Hepatocyte (in vitro differentiated cells): ENCODE measurements around the gene NANOS2. TPM values are rescaled to one million over a fixed set of nuclear protein-coding genes. Genes with fewer than 3 reads are reported as not detected.

Experiments
- DNase-seq: peaks from one replicate; pipeline ENCODE4 v3.0.0-alpha.2; 2016; ENCODE audit warnings: low spot score
- H2AFZ ChIP-seq: fragments of 200-600 bp; sonication (generic); 2 replicates; pipeline ENCODE4 v1.6.0; 2016; ENCODE audit warnings: antibody characterized with exemption, mild to moderate bottlenecking
- H3K27ac ChIP-seq: fragments of 200-600 bp; sonication (generic); 2 replicates; pipeline ENCODE4 v1.5.1; 2016; ENCODE audit warnings: mild to moderate bottlenecking
- H3K27me3 ChIP-seq: fragments of 200-600 bp; sonication (generic); 2 replicates; pipeline ENCODE4 v1.6.1; 2016
- H3K36me3 ChIP-seq: fragments of 200-600 bp; sonication (generic); replicated peaks from 2 replicates; pipeline ENCODE4 v1.5.1; 2016; ENCODE audit warnings: low read depth; ENCODE audit not compliant: insufficient read depth
- H3K4me1 ChIP-seq: fragments of 200-600 bp; sonication (generic); 2 replicates; pipeline ENCODE4 v1.5.1; 2016; ENCODE audit warnings: mild to moderate bottlenecking, moderate library complexity; ENCODE audit not compliant: insufficient read depth
- H3K4me2 ChIP-seq: fragments of 200-600 bp; sonication (generic); 2 replicates; pipeline ENCODE4 v1.6.0; 2016
- H3K4me3 ChIP-seq: fragments of 200-600 bp; sonication (generic); 2 replicates; pipeline ENCODE4 v1.5.1; 2016; ENCODE audit warnings: mild to moderate bottlenecking
- H3K79me2 ChIP-seq: fragments of 200-600 bp; sonication (generic); 2 replicates; pipeline ENCODE4 v1.6.0; 2017; ENCODE audit warnings: mild to moderate bottlenecking
- H3K9me2 ChIP-seq: fragments of 200-600 bp; sonication (generic); replicated peaks from 2 replicates; pipeline ENCODE4 v1.6.0; 2017; ENCODE audit warnings: mild to moderate bottlenecking; ENCODE audit not compliant: insufficient read depth
- H3K9me3 ChIP-seq: fragments of 200-600 bp; sonication (generic); 2 replicates; pipeline ENCODE4 v1.5.1; 2016; ENCODE audit warnings: low read depth, mild to moderate bottlenecking
- H4K20me1 ChIP-seq: fragments of 200-600 bp; sonication (generic); 2 replicates; pipeline ENCODE4 v1.6.0; 2016; ENCODE audit warnings: mild to moderate bottlenecking; ENCODE audit not compliant: insufficient read depth, poor library complexity, severe bottlenecking
- CTCF ChIP-seq: fragments of 200-600 bp; sonication (generic); IDR thresholded peaks from 2 replicates; pipeline ENCODE4 v1.5.1; 2016; ENCODE audit warnings: antibody characterized with exemption, mild to moderate bottlenecking; ENCODE audit not compliant: poor library complexity
- EZH2 ChIP-seq: fragments of 200-600 bp; sonication (generic); IDR thresholded peaks from 2 replicates; pipeline ENCODE4 v1.6.1; 2016; ENCODE audit warnings: antibody characterized with exemption, mild to moderate bottlenecking, borderline replicate concordance
- EZH2phosphoT487 ChIP-seq: fragments of 200-600 bp; sonication (generic); IDR thresholded peaks from one replicate; pipeline ENCODE4 v1.6.1; 2018; ENCODE audit warnings: antibody characterized with exemption, mild to moderate bottlenecking, low read depth, moderate library complexity; ENCODE audit not compliant: unreplicated experiment, severe bottlenecking
- WGBS: methylation state at CpG from one replicate; pipeline ENCODE4 v1.1.6; 2016; ENCODE audit warnings: low lambda C conversion rate; ENCODE audit errors: missing lambda C conversion rate; 5-methylcytosine and 5-hydroxymethylcytosine counted together
- polyA plus RNA-seq: library from polyadenylated mRNA; unstranded; fragments of >200 nt; fragmentation: Nextera tagmentation; extraction: Ambion mirVana; gene quantifications from 2 replicates; pipeline ENCODE4 v1.2.1, GENCODE V29; 2016
- total RNA-seq: library from RNA; depleted of rRNA; stranded (reverse); fragments of >200 nt; gene quantifications from 2 replicates; pipeline ENCODE4 v1.2.3, GENCODE V29; 2014

NANOS2 gene
- total and polyA plus RNA-seq, 2 experiments from 2014 or later = not detected

GRCh38 chr19:45900738-45901431 lies 13.7 kb downstream of the NANOS2 start:
- Histone ChIP-seq H3K27ac (no peak overlapping the region), H2AFZ (peak overlapping the region; percentile 57)

GRCh38 chr19:45899919-45900589 lies 14.5 kb downstream of the NANOS2 start:
- 97% methylated on average over 3 of the region's 4 CpGs for WGBS

More at GRCh38 chr19:45900738-45901431, 13.7 kb downstream of the NANOS2 start:
- H3K4me2 ChIP-seq = peak overlapping the region; percentile 97
- H3K36me3 ChIP-seq = no peaks in the 10 kb centered on the region
- no peaks in the 10 kb centered on the region for H3K9me3 ChIP-seq
- H3K4me1 ChIP-seq = peaks cover 21% of the 10 kb centered on the region
- H3K4me3 ChIP-seq = peak overlapping the region; percentile 64
- peaks cover 6% of the 10 kb centered on the region for H4K20me1 ChIP-seq
- peak; percentile 37 for DNase-seq
- no peaks in the 10 kb centered on the region for H3K27me3 ChIP-seq
- 46% methylated on average over 14 of the region's 22 CpGs for WGBS
- H3K79me2 ChIP-seq = peaks cover 28% of the 10 kb centered on the region
- no peaks in the 10 kb centered on the region for H3K9me2 ChIP-seq
- TF ChIP-seq CTCF (no peak), EZH2phosphoT487 (no peak), EZH2 (no peak)

GRCh38 chr19:45899253-45899652 lies 15.3 kb downstream of the NANOS2 start:
- H3K4me2 ChIP-seq = no peak overlapping the region
- no peak overlapping the region for H3K4me3 ChIP-seq
- peaks cover 28% of the 10 kb centered on the region for H3K79me2 ChIP-seq
- H3K36me3 ChIP-seq = no peaks in the 10 kb centered on the region
- peaks cover 6% of the 10 kb centered on the region for H4K20me1 ChIP-seq
- DNase-seq = no peak
- H2AFZ ChIP-seq = no peak overlapping the region
- WGBS = 95% methylated on average over 7 of the region's 7 CpGs
- H3K4me1 ChIP-seq = peaks cover 24% of the 10 kb centered on the region
- no peaks in the 10 kb centered on the region for H3K9me3 ChIP-seq
- H3K27me3 ChIP-seq = no peaks in the 10 kb centered on the region
- no peaks in the 10 kb centered on the region for H3K9me2 ChIP-seq
- TF ChIP-seq EZH2 (no peak), EZH2phosphoT487 (no peak), CTCF (no peak)
- H3K27ac ChIP-seq = no peak overlapping the region

More at GRCh38 chr19:45899919-45900589, 14.5 kb downstream of the NANOS2 start:
- Histone ChIP-seq H2AFZ (no peak overlapping the region), H3K4me1 (peaks cover 24% of the 10 kb centered on the region), H3K4me2 (peak overlapping the region; percentile 97), H3K4me3 (no peak overlapping the region), H3K9me2 (no peaks in the 10 kb centered on the region), H3K36me3 (no peaks in the 10 kb centered on the region), H4K20me1 (peaks cover 6% of the 10 kb centered on the region), H3K79me2 (peaks cover 28% of the 10 kb centered on the region), H3K27me3 (no peaks in the 10 kb centered on the region), H3K9me3 (no peaks in the 10 kb centered on the region), H3K27ac (no peak overlapping the region)
- TF ChIP-seq CTCF = no peak
- no peak for TF ChIP-seq EZH2
- TF ChIP-seq EZH2phosphoT487 = no peak
- DNase-seq = no peak
